HG02884 (cell line): Measurements from ENCODE around the gene OR4N5.
"Not testable (repeated sequence)": the region's sequence is repeated elsewhere in the genome, so short reads cannot be mapped to it uniquely, and the experiment has no call there.

Experiments
- ATAC-seq: cut with Tn5 transposase; IDR thresholded peaks from one replicate; pipeline ENCODE4 v1.9.1; 2021; ENCODE audit warnings: mild to moderate bottlenecking, moderate library complexity; ENCODE audit not compliant: unreplicated experiment

Gene OR4N5

DNA sequence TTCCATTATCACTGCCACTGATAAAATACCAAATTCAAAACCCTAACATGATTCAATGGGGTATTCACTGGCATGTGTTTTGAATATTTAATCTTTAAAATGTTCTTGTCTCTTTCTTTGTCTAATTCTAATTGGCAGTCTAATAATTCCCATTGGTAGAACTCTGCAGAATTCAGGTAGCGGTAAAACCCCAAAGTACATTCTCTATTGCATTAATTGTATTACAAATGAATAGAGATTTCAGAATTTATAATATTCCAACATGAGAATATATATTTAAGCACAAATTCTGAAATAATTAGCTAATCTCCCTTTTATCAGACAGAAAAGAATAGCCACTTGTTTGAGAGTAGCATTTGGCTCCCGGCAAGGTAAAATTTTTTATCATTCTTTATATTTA, at the start of gene OR4N5:
OR4N5 (plus strand) TSS at position 301 of the 400 bp plus-strand sequence. CDS start 4,916 bp downstream, outside the sequence.
- ATAC-seq, result no peak

- no peak for ATAC-seq
Measured at GRCh38 chr14:20092050-20092449, 46.6 kb upstream of the OR4N5 start.

DNA sequence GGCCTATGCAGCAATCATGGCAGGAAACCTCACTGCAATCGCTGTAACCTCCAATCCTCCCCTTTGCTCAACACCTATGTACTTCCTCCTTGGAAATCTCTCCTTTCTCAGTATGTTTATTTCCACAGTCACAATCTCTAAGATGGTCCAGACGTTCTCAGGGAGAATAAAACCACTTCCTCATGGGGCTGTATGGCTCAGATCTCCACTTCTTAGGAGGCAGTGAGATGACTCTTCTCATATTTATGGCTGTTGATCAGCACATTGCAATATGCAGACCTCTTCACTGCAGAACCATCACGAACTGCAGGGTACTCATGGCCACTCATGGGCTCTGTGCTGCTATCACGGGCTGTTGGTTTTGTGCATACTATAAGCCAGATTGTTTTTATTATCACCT, 45.2 kb upstream of the OR4N5 start:
- ATAC-seq, result no peak

- not testable (repeated sequence) for ATAC-seq
Measured at GRCh38 chr14:20098926-20099770, 39.5 kb upstream of the OR4N5 start.

GRCh38 chr14:20110438-20110837, 28.2 kb upstream of the OR4N5 start, which contains the start of gene OR4K17:
TSS of gene OR4K17 (plus strand) at chr14:20110739. CDS start at chr14:20117500, 6,761 bp downstream.
- no peak for ATAC-seq

DNA sequence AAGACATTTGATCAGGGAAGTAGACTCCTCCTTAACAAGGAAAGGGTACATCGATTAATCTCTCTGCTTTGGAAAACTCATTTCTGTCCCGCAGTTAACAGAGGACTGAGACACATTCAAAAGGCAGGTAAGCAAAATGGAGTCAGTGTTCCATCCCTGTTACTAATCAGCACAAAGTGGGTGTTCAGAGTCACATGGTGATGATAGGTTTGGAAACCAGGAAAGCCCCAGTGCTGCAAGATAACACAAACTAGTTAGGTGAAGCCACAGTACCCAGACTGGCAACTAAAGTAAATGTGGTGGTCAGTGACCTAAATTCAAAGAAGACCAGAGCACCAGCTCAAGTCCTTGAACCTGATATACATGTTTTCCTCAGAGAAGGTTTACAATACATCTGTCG, 26.3 kb upstream of the OR4N5 start:
- ATAC-seq, result no peak

GRCh38 chr14:20116748-20117147, 21.9 kb upstream of the OR4N5 start:
- ATAC-seq, result no peak

DNA sequence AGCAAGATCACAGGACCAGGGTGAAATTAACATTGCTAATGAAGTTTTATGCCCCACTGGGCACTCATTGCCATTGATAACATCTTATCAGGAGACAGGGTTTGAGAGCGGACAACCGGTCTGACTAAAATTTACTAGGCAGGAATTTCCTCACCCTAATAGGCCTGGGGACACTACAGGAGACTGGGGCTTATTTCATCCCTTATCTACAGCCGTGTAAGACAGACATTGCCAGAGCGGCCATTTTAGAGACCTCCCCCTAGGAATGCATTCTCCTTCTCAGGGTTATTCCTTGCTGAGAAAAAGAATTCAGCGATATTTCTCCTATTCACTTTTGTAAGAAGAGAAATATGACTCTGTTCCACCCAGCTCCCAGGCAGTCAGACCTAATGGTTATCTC, 19.8 kb upstream of the OR4N5 start:
- no peak for ATAC-seq

- no peak for ATAC-seq
Measured at GRCh38 chr14:20143911-20144310, 5.3 kb downstream of the OR4N5 start.

- ATAC-seq, result peak; percentile 62
Measured at GRCh38 chr14:20144820-20145219, 6.2 kb downstream of the OR4N5 start.

- ATAC-seq, result no peak
Measured at GRCh38 chr14:20164462-20164861, 25.8 kb downstream of the OR4N5 start.

GRCh38 chr14:20167091-20167490, 28.5 kb downstream of the OR4N5 start:
- no peak for ATAC-seq

DNA sequence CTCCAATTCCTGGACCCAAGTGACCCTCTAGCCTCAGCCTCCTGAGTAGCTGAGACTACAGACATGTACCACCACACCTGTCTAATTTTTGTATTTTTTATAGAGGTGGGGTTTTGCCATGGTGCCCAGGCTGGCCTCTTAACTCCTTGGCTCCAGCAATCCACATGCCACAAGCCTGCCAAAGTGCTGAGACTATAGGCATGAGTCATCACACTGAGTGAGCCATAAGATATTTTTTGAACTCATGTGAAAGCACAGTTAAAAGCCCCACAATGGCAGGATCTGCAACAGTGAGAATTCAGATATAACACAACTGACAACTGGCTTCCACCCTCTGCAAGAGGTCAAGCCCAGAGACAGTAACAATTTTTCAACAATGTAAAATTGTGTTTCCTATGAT, 31.2 kb downstream of the OR4N5 start:
- not testable (repeated sequence) for ATAC-seq

DNA sequence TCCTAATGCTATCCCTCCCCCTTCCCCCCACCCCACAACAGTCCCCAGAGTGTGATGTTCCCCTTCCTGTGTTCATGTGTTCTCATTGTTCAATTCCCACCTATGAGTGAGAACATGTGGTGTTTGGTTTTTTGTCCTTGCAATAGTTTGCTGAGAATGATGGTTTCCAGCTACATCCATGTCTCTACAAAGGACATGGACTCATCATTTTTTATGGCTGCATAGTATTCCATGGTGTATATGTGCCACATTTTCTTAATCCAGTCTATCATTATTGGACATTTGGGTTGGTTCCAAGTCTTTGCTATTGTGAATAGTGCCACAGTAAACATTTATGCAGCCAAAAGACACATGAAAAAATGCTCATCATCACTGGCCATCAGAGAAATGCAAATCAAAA, 35.6 kb downstream of the OR4N5 start:
- not testable (repeated sequence) for ATAC-seq

- no peak for ATAC-seq
Measured at GRCh38 chr14:20176330-20176729, 37.7 kb downstream of the OR4N5 start.

DNA sequence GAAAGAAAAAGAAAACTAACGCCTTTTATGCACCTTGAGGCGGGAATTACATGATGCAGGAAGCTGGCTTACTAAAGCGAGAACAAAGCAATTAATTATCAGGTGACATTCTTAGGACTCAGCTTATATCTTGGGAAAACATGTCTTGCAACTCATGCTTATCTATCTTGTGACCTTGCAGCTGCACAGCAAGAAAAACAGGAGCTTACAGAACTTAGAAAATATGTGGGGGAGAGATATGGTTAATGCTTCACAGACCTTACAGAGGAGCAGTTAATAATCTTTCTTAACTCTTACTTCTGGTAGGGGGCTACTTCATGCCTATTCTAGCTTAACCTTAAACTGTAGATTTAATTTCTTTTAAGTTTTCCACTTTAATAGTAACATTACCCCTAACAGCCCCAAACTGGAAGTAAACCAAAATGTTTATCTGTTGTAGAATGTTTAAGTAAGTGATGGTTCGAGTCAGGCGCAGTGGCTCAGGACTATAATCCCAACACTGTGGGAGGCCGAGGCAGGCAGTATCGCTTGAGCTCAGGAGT, 38.9 kb downstream of the OR4N5 start:
- ATAC-seq, result no peak

- no peak for ATAC-seq
Measured at GRCh38 chr14:20179218-20179617, 40.6 kb downstream of the OR4N5 start.

DNA sequence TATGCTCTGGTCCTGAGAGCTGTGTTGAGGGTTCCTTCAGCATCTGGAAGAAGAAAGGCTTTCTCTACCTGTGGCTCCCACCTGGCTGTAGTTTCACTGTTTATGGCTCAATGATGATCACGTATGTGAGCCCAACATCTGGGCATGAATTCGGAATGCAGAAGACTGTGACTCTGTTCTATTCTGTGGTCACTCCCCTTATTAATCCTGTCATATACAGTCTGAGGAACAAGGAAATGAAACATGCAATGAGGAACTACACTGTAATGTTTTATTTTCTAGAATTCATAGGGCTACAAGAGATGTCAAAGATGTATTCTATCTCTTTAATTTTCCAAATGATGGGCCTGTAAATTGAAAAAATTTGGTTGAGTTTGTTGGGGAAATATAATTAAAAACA, 41.3 kb downstream of the OR4N5 start:
- ATAC-seq, result no peak

- ATAC-seq, result no peak
Measured at GRCh38 chr14:20180486-20180885, 41.9 kb downstream of the OR4N5 start.

DNA sequence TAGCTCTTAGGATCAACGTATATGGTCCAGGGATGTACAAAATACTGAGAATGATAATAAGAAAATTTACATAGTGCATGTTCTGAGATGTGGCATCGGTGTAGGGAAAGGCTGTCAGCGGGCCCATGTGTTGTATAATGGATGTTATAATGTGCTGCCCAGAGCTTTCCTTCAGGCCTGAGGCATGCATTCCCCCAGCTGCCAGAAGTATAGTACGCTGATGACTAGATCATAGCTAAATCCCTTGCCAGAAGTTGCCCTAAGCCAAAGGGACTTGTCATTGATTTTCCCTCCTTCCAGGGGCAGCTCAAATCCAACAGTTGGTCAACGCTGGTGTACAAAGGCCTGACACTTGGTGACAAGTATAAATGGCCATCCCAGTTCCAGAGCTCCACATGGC, 45.6 kb downstream of the OR4N5 start:
- no peak for ATAC-seq

DNA sequence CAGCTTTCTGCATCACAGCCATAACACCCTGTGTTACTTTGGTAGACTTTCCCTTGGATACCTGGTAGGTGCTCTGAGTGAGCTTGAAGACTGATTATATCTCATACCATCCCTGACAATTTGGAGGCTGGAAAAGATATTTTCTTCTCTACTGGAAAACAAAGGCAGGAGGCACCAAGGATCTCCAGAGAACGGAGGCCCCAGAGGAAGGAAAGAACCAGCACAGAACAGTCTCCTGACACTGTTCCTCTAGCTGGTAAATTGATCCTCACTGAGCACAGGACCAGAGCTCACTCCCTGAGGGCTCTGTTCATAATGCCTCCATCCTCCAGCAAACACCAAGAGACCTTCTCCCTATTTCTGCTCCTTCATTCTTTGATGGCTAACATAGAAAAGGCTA, 52.0 kb downstream of the OR4N5 start, which contains the start of gene OR11G2:
OR11G2 (plus strand) TSS at position 301 of the 400 bp plus-strand sequence. CDS start 6,542 bp downstream, outside the sequence.
- ATAC-seq, result no peak

DNA sequence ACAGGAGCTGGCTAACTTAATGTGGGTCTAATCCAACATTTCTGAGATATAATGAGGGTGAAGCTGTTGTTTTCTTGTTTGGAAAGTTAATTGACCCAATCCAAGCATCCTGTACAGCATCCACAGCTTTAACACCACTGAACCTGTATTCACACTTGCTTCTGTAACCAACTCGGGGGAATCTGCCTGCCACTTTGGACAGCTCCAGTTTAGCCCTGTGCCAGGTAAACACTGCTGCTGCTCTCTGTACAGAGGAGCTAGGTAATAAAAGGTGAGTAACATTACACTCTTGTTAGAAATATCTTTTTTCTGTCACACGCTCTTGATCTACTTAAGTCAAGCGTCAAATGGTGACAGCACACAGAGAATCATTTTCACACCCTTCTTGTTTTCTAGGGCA, 52.8 kb downstream of the OR4N5 start:
- no peak for ATAC-seq
